Eye (tissue), 1 donor: ENCODE data around the gene PVALEF.
"Not testable (repeated sequence)": the region's sequence is repeated elsewhere in the genome, so short reads cannot be mapped to it uniquely, and the experiment has no call there.

Experiments
- DNase-seq: peaks from one replicate; pipeline ENCODE4 v3.0.0-alpha.2; 2015

The PVALEF gene

GRCh38 chr17:81129289-81129688 lies 36.0 kb upstream of the PVALEF start:
- DNase-seq, result no peak

- no peak for DNase-seq
Observed at GRCh38 chr17:81129711-81130367, 35.5 kb upstream of the PVALEF start.

DNA sequence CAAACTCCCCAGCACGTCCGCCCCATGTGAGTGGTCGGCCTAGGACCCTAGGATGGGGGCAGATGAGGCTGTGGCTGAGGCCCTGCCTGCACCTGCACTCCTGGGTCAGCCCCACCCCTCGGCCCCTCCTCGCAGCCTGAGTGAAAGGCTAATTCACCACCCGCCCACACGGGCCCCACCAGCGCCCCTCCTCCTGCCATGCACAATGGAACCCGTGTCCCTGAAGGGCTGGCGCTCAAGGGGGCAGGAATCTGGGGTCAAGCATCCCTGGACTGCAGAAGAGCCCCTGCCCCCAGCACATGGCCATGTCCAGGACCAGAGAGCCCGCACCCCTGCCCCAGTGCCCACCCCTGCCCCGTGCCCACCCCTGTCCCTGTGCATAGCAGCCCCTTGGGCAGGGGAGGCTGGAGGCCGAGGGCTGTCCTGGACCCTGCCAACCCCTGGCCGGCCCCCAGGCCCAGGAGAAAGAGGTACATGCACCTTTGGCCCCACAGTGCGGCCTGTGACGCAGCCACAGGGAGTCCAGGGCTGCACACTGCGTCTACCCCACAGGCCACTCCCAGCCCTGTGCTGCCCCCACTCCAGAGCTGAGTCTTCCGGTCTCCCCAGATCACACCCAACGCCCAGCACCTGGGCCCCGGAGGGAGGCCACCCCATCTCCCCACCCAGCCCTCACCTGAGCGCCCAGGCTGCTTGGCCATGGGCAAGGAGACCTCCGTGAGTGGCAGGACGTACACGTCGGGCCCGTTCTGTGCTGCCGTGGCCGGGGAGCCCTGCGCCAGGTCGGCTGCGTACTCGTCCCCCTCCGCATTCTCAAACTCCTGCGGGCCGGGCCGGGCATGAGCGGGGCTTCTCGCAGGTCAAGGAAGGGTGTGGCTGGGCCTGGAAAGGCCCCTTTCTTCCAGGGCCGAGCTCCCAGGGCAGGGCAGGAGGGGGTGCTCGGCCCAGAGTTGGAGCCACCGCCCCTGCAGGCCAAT lies 34.6 kb upstream of the PVALEF start:
- DNase-seq, result no peak

DNA sequence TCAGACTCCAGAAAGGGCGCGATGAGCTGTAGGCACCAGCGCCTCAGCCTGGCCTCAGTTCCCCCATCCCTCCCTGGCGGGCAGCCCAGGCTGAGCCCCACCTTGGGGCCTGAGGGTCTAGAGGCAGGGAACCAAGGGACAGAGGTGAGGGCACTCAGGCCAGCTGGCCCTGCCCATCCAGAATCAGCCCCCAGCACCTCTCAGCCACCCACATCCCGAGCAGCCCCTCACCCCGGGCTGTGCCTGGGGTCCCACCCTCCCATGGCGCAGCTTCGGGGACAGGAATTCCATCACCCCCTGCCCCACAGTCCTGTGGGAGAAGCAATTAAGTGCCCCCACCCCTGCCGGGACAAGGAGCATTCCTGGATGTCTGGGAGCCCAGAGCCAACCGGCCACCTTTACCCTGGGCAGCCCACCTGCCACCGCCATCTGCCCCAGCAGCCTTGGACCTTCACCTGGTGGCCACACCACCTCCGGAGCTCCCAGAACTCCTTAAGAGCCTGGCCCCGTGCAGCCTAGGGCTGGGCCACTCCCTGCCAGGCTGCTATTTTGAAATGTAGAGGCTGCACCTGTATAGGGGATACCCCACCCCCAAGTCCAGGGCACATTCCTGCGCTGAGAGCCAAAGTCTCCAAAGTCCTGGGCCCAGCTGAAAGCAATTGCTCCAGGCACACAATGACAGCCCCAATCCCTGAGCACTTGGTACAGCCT lies 33.7 kb upstream of the PVALEF start:
- DNase-seq, result no peak

GRCh38 chr17:81132197-81132540 lies 33.1 kb upstream of the PVALEF start:
- no peak for DNase-seq

DNA sequence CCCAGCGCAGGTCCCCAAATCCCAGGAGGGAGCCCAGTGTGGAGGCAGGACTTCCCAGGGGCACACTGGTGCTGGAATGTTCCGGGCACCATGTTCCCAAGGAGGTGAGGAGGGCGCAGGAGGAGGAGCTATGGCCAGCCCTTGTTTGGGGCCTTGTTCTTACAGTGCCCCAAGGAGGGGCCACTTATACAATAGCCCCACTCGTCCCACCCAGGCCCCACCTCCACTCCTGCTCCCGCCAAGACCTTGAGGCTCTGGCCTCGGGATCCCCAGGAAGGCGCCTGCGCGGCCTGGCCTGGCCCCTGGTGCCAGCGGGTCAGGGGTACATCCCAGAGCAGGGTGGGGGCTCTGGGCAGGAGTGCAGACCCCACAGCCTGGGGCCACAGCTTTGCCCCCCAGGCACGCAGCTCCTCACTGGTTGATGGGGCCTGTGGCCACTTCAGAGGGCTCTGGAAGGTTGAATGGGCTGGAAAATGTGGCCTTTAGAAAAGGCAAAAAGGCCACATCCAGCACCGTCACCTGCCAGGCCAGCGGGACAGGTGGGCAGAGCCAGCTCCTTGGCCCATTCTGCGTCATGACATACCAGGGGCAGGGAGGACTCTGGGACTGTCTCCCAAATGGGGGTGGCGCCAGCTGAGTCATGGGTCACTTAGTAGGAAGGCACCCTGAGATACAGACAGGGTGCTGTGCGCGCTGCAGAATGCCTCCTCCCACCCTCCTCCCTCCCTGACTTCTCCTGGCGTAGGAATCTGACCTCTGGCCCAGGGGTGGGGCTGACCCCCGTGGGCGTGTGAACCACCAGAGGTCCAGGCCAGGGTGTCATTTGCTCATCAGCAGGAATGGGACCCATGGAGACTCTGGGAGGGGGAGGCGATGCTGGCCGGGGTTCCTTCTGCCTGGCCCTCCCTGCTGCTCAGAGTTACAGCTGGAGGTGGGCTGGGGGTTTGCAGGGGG lies 32.3 kb upstream of the PVALEF start:
- no peak for DNase-seq

GRCh38 chr17:81134064-81134781 lies 31.1 kb upstream of the PVALEF start:
- DNase-seq, result no peak

GRCh38 chr17:81135505-81136278 lies 29.6 kb upstream of the PVALEF start:
- DNase-seq, result no peak

DNA sequence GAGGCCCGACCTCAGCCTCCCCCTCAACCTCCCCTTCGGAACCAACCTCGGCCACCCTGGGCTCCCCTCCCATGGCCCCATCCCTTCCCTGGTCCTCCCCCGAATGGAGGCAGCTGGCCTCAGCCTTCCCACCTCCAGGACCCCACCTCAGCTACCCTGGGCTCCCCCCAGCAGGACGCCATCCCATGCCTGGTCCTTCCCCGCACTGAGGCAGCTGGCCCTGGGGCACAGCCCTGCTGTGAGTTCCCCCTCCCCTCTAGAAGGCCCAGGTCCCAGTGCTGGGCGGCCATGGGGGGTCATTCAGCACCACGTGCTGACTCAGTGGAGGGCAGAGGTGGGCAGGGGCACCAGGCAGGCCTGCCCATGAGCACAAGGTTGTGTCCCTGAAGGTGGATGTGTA lies 28.9 kb upstream of the PVALEF start:
- no peak for DNase-seq

- DNase-seq, result no peak
Observed at GRCh38 chr17:81137248-81137647, 28.1 kb upstream of the PVALEF start.

DNA sequence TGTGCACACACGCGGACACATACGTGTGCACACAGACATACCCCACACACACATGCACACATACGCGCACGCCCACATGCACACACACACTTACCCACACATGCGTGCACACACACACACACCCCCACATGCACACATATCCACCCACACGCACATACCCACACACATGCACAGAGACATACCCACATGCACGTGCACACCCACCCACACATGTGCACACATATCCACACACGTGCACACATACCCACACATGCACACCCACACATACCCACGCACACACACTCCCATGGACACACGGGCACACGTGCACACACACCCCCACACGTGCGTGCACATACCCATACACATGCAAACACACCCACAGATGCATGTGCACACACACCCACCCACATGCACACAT lies 27.2 kb upstream of the PVALEF start:
- DNase-seq, result no peak

- no peak for DNase-seq
Observed at GRCh38 chr17:81138500-81138899, 26.8 kb upstream of the PVALEF start.

DNA sequence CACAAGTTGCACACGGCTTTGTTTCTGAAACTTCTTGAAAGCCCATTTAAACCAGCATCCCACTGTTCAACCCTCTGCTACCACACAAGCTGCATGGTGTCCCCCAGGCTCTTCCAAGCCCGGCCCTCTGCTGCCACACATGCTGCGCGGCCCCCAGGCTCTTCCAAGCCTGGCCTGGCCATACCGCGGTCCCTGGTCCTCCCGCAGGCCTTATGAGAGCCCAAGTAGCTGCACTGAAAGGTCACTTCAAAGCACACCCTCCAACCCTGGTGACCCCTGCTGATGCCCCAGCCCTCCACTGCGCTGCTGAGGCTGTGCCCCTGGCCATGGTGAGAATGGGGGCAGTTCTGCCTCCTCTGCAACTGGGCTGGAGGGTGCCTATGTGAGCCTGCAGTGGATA lies 25.9 kb upstream of the PVALEF start:
- no peak for DNase-seq

DNA sequence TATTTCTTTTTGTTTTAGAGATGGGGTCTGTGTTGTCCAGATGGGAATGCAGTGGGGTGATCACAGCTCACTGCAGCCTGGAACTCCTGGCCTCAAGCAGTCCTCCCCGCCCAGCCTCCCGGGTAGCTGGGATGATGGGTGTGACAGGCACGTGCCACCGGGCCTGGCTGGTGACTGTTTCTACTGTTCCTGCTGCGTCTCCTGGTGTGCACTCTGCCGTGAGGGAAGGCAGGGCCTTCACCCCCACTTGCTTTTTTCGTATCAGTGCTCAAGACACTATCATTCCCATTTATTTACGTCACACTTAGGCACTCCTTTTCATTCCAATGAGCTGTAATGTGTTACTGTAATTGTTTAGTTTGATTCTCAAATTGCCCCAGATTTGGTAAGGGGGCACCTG lies 25.3 kb upstream of the PVALEF start:
- no peak for DNase-seq

GRCh38 chr17:81140695-81141094 lies 24.6 kb upstream of the PVALEF start:
- DNase-seq, result no peak

DNA sequence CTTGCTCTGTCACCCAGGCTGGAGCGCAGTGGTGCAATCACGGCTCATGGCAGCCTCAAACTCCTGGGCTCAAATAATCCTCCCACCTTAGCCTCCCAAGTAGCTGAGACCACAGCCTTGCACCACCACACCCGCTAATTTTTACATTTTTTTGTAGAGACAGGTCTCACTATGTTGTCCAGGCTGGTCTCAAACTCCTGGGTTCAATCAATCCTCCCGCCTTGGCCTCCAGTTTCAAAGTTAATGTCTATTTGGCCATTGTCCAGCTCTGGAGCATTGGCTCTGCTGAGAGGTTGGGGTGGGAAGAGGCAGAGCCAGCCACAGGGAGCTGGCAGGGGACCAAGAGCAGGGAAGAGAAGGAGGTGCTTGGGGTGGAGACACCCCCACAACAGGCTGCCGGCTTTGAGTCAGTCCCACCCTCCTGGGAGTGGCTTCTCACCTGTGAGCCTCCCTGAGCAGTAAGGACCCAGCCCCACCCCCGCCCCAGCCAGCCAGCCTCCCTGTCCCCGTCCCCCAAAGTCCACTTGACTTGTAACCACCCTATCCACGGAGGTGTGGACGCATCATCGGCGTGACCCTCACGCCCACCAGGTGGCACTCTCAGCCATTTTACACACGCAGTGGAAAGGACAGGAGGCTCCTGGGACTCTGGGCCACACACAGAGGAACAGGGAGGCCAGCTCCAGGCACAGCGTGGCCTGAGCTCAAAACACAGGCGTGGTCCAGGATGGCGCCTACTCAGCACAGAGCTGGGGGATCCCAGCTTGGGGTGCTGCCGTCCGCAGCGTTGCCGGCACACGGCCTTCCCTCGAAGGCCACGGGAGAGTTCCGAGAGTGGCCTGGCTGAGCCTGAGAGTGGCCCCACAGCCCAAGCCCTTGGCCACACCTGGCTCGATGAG lies 22.8 kb upstream of the PVALEF start:
- DNase-seq, result peak; percentile 91

DNA sequence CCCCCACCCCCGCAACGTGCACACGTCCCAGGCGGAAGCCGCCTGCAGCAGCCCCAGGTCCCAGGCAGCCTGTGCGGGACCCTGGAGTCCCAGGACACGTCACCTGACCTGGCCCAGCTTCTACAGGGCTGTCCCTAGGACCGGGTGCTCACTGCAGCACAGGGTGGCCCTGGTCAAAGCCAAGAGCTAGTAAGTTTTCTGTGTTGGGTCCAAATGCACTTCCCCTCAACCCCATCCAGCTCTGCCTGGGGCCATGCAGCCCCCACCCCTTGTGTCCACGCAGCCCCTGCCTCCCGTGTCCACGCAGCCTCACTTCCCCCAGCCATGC lies 22.1 kb upstream of the PVALEF start:
- DNase-seq, result no peak

GRCh38 chr17:81143717-81144422 lies 21.4 kb upstream of the PVALEF start:
- DNase-seq, result no peak

DNA sequence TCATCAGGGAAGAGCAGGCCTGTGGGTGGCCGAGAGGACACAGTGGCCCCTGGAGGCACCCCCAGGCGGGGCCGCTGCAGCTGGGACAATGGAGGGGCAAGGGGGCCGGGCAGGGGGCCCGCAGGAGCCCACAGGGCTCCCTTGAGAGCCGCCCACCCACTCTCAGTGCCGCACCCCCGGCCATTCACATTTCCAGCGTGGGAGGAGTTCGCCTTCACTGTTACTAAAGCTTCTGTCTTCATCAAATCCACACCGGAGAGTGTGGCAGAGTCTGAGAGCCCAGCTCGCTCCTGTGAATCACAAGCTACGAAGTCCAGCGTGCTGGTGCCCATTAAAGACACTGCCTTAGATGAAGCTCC lies 20.9 kb upstream of the PVALEF start:
- no peak for DNase-seq

- DNase-seq, result not testable (repeated sequence)
Observed at GRCh38 chr17:81146208-81146607, 19.1 kb upstream of the PVALEF start.
